Esophagus muscularis mucosa (tissue), 4 donors: ENCODE measurements around the gene ITPRID2. TPM values are rescaled to one million over a fixed set of nuclear protein-coding genes. Genes with fewer than 3 reads are reported as not detected.

Experiments
- DNase-seq: peaks from one replicate; pipeline ENCODE4 v3.0.0-alpha.2; 2017; ENCODE audit errors: extremely low spot score
- H3K27ac ChIP-seq, 4 donors: fragments of 200-600 bp; sonication (generic); replicated peaks in 1 of 4; 1 replicate in 3 of 4; 2 replicates in 1 of 4; pipeline ENCODE4 v1.5.1; 2016 to 2019; ENCODE audit warnings: mild to moderate bottlenecking in 1 of 4
- H3K27me3 ChIP-seq, 4 donors: fragments of 200-600 bp; sonication (generic); one replicate each; pipeline versions ENCODE4 v1.5.1 to v1.6.0; 2016 to 2019
- H3K36me3 ChIP-seq, 4 donors: fragments of 200-600 bp; sonication (generic); one replicate each; pipeline ENCODE4 v1.5.1; 2016 to 2019
- H3K4me1 ChIP-seq, 4 donors: fragments of 200-600 bp; sonication (generic); one replicate each; pipeline ENCODE4 v1.5.1; 2016 to 2019
- H3K4me3 ChIP-seq, 4 donors: fragments of 200-600 bp; sonication (generic); 1 replicate in 2 of 4; 2 replicates in 2 of 4; pipeline ENCODE4 v1.5.1; 2016 to 2019; ENCODE audit warnings: mild to moderate bottlenecking in 4 of 4, moderate library complexity in 1 of 4
- H3K9me3 ChIP-seq, 4 donors: fragments of 200-600 bp; sonication (generic); 1 replicate in 3 of 4; 2 replicates in 1 of 4; pipeline ENCODE4 v1.5.1; 2016 to 2019
- CTCF ChIP-seq, 3 experiments: fragments of 200-600 bp in 2 of 3; fragments of 450-650 bp in 1 of 3; sonication (generic) in 2 of 3; IDR thresholded peaks; one replicate each; pipeline ENCODE4 v1.5.1; 2017 to 2019; ENCODE audit warnings: antibody characterized with exemption in 3 of 3, mild to moderate bottlenecking in 2 of 3, moderate library complexity in 1 of 3
- EP300 ChIP-seq: sonication (generic); formaldehyde crosslinking; IDR thresholded peaks from one replicate; pipeline ENCODE4 v1.6.1; 2017; ENCODE audit warnings: antibody characterized with exemption
- POLR2A ChIP-seq: fragments of 450-650 bp; IDR thresholded peaks from one replicate; pipeline ENCODE4 v1.6.1; 2017; ENCODE audit warnings: antibody characterized with exemption, moderate library complexity, mild to moderate bottlenecking, low read depth
- POLR2AphosphoS5 ChIP-seq, 2 donors: sonication (generic); formaldehyde crosslinking; IDR thresholded peaks; one replicate each; pipeline ENCODE4 v1.6.1; 2017; ENCODE audit warnings: antibody characterized with exemption in 2 of 2
- WGBS: methylation state at CpG from one replicate; pipeline ENCODE4 v1.1.5; 2018; 5-methylcytosine and 5-hydroxymethylcytosine counted together
- intact Hi-C: fragments of 100-400 bp; cut with DNase I; formaldehyde crosslinking; loops from one replicate; pipeline ENCODE4 v1.15.1; 2023
- total RNA-seq, 4 donors: library from RNA; depleted of rRNA; stranded (reverse); fragments of >200 nt; gene quantifications; one replicate each; pipeline versions ENCODE4 v1.1.0 to v1.2.1, GENCODE V29; 2016

ITPRID2 gene
- total RNA-seq, 4 donors from 2014 or later, result 98.6 to 113 (median 103) TPM

GRCh38 chr2:181847702-181848101 lies 43.8 kb upstream of the ITPRID2 start:
- intact Hi-C loops, result no loop called here
- no peaks in the 10 kb centered on the region for H3K9me3 ChIP-seq
- DNase-seq, result no peak
- no peaks in the 10 kb centered on the region for H3K27me3 ChIP-seq
- TF ChIP-seq EP300 (no peak), POLR2A (no peak), POLR2AphosphoS5 (IDR thresholded peaks at IDR 0.05) (no peak), CTCF (IDR thresholded peaks at IDR 0.05) (no peak)
- 21% methylated on average over 2 of the region's 2 CpGs for WGBS
- H3K27ac ChIP-seq, result peak overlapping the region in 2 of 4 donors; percentile 25 to 46
- no peaks in the 10 kb centered on the region for H3K36me3 ChIP-seq
- H3K4me1 ChIP-seq, result peaks cover 0 to 41% (median 37%) of the 10 kb centered on the region in 4 donors
- no peak overlapping the region for H3K4me3 ChIP-seq

GRCh38 chr2:181848261-181848886 lies 43.2 kb upstream of the ITPRID2 start:
- Histone ChIP-seq H3K9me3 (no peaks in the 10 kb centered on the region), H3K27me3 (no peaks in the 10 kb centered on the region), H3K27ac (peak overlapping the region in 2 of 4 donors; percentile 25 to 46), H3K4me1 (peaks cover 0 to 41% (median 37%) of the 10 kb centered on the region in 4 donors), H3K4me3 (no peak overlapping the region), H3K36me3 (no peaks in the 10 kb centered on the region)
- DNase-seq, result no peak
- no peak for TF ChIP-seq CTCF (IDR thresholded peaks at IDR 0.05)
- WGBS, result 58% methylated on average over 3 of the region's 3 CpGs
- intact Hi-C loops, result no loop called here

GRCh38 chr2:181849601-181850000 lies 41.9 kb upstream of the ITPRID2 start:
- intact Hi-C loops, result no loop called here
- TF ChIP-seq POLR2AphosphoS5 (IDR thresholded peaks at IDR 0.05) (no peak), CTCF (IDR thresholded peaks at IDR 0.05) (no peak), EP300 (no peak), POLR2A (no peak)
- peaks cover 0 to 41% (median 37%) of the 10 kb centered on the region in 4 donors for H3K4me1 ChIP-seq
- no peaks in the 10 kb centered on the region for H3K27me3 ChIP-seq
- H3K9me3 ChIP-seq, result no peaks in the 10 kb centered on the region
- DNase-seq, result no peak
- H3K36me3 ChIP-seq, result no peaks in the 10 kb centered on the region
- H3K27ac ChIP-seq, result peak overlapping the region in 1 of 4 donors; percentile 3
- no peak overlapping the region for H3K4me3 ChIP-seq
- 95% methylated on average over 1 of the region's 1 CpG for WGBS

- no peaks in the 10 kb centered on the region for H3K36me3 ChIP-seq
- no peak for DNase-seq
- H3K4me1 ChIP-seq, result peaks cover 0 to 41% (median 37%) of the 10 kb centered on the region in 4 donors
- H3K27ac ChIP-seq, result no peak overlapping the region
- intact Hi-C loops, result no loop called here
- no peak overlapping the region for H3K4me3 ChIP-seq
- no peaks in the 10 kb centered on the region for H3K9me3 ChIP-seq
- H3K27me3 ChIP-seq, result no peaks in the 10 kb centered on the region
- TF ChIP-seq POLR2A, result no peak
- no peak for TF ChIP-seq POLR2AphosphoS5 (IDR thresholded peaks at IDR 0.05)
- no peak for TF ChIP-seq EP300
- TF ChIP-seq CTCF (IDR thresholded peaks at IDR 0.05), result no peak
These were observed 40.5 kb upstream of the ITPRID2 start for GRCh38 chr2:181850936-181851560.

- TF ChIP-seq CTCF (IDR thresholded peaks at IDR 0.05), result no peak
- Histone ChIP-seq H3K4me1 (peaks cover 0 to 36% (median 34%) of the 10 kb centered on the region in 4 donors), H3K27ac (no peak overlapping the region), H3K27me3 (no peaks in the 10 kb centered on the region), H3K36me3 (no peaks in the 10 kb centered on the region), H3K4me3 (no peak overlapping the region), H3K9me3 (no peaks in the 10 kb centered on the region)
- no peak for DNase-seq
- intact Hi-C loops, result no loop called here
These were observed 39.8 kb upstream of the ITPRID2 start for GRCh38 chr2:181851726-181852125.
